Measurements from ENCODE around the gene CHRNA1. TPM values are rescaled to one million over a fixed set of nuclear protein-coding genes. Genes with fewer than 3 reads are reported as not detected.

Gene CHRNA1
- polyA plus RNA-seq, 1 of the 3 experiments (the other 2 are of a cell fraction) = 0.02 TPM

GRCh38 chr2:174771136-174771535 lies 6.9 kb upstream of the CHRNA1 start:
- Histone ChIP-seq H2AFZ (ENCODE audit: low read depth) (0 out of 2 replicates have a peak overlapping the region, but pooled peaks have one; percentile 89), H3K9me3 (no peaks in the 10 kb centered on the region), H4K20me1 (ENCODE audit: insufficient read depth) (no peaks in the 10 kb centered on the region), H3K9me2 (no peaks in the 10 kb centered on the region), H3K4me3 (ENCODE audit: low read depth in 2 of 2, low read length in 1 of 2) (no peak overlapping the region; a peak in 1 of 4 replicates), H3K4me2 (no peak overlapping the region), H3K27me3 (ENCODE audit: insufficient read depth) (no peaks in the 10 kb centered on the region), H3K4me1 (ENCODE audit: control insufficient read depth in 1 of 2, insufficient read depth in 2 of 2, low read depth in 1 of 2, low read length in 1 of 2) (peaks cover 0 to 20% of the 10 kb centered on the region in 2 experiments; a peak in 2 of 4 replicates), H3K9ac (no peak overlapping the region), H3K36me3 (replicated peaks in 1 of 2; ENCODE audit: control insufficient read depth in 1 of 2, insufficient read depth in 2 of 2, low read length in 1 of 2) (no peaks in the 10 kb centered on the region), H3K27ac (ENCODE audit: low read depth in 2 of 2, low read length in 1 of 2) (peak overlapping the region in 1 of 2 experiments; percentile 80; a peak in 2 of 4 replicates), H3F3A (replicated peaks; ENCODE audit: insufficient read depth) (no peaks in the 10 kb centered on the region), H3K79me2 (ENCODE audit: insufficient read depth) (no peaks in the 10 kb centered on the region)
- ChIA-PET CTCF (interaction anchor here (0.6 to 13.9 kb wide), 62 partner anchors 10 to 1316 kb away, joined by 3 to 316 read pairs (median 5); partner anchors contain the start of genes ATF2 and CHN1), POLR2A (interaction anchor here (0.6 to 2.2 kb wide), 3 partner anchors 107 to 234 kb away, joined by 3 to 14 read pairs (median 3); partner anchors contain the start of gene CHN1)
- 33% methylated on average over 3 of the region's 3 CpGs for WGBS (ENCODE audit: low lambda C conversion rate)
- peak; percentile 52 for DNase-seq
- no peak for TF ChIP-seq USF1 (IDR thresholded peaks at IDR 0.05; ENCODE audit: borderline replicate concordance, low read depth)
- TF ChIP-seq EP300 (IDR thresholded peaks at IDR 0.05; ENCODE audit: borderline replicate concordance in 1 of 2, low read depth in 1 of 2, low read length in 1 of 2) = peak in 1 of 2 experiments; percentile 91; a peak in 2 of 4 replicates
- TF ChIP-seq FOXJ3 (CRISPR knock-in tag; IDR thresholded peaks at IDR 0.05) = peak; percentile 66
- peak; percentile 26; the same call in 1 of the 2 replicates for TF ChIP-seq RCOR1 (IDR thresholded peaks at IDR 0.05; ENCODE audit: low read length)
- peak; percentile 23; the same call in 1 of the 2 replicates for TF ChIP-seq TCF12 (IDR thresholded peaks at IDR 0.05)
- TF ChIP-seq GATA2 (CRISPR knock-in tag; IDR thresholded peaks at IDR 0.05) = peak; percentile 93
- no peak for TF ChIP-seq ELF1 (IDR thresholded peaks at IDR 0.05)
- TF ChIP-seq JUND (IDR thresholded peaks at IDR 0.05) = no peak

DNA sequence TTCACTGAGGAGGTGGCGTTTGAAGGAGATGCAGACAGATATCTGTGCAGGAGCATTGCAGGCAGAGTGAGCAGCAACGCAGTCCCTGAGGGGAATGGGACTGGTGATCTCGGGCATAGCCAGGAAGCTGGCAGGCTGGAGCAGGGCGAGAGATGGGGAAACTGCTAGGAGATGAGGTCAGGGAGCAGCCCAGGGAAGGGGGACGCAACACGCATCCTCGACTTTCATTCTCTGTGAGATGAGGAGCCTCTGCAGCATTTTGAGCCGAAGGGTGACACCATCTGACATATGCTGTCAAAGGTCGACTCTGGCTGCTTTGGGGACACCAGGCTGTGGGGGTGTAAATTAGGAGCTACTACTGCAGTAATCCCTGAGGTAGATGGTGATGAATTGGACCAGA lies 4.3 kb upstream of the CHRNA1 start:
- TF ChIP-seq FOXM1 (IDR thresholded peaks at IDR 0.05; ENCODE audit: low read depth) (no peak), CHD2 (IDR thresholded peaks at IDR 0.05; ENCODE audit: low read length, partially characterized antibody) (no peak), POLR2AphosphoS5 (IDR thresholded peaks at IDR 0.05; ENCODE audit: low read depth, low read length) (no peak), TAF1 (IDR thresholded peaks at IDR 0.05; ENCODE audit: borderline replicate concordance, low read depth, low read length) (no peak), RXRA (IDR thresholded peaks at IDR 0.05; ENCODE audit: borderline replicate concordance, low read depth) (no peak), MEF2A (IDR thresholded peaks at IDR 0.05; ENCODE audit: borderline replicate concordance, low read depth) (no peak), RAD21 (IDR thresholded peaks at IDR 0.05; ENCODE audit: low read length) (no peak), MXI1 (IDR thresholded peaks at IDR 0.05; ENCODE audit: low read depth, low read length) (no peak), GATA2 (CRISPR knock-in tag; IDR thresholded peaks at IDR 0.05) (no peak), JUND (IDR thresholded peaks at IDR 0.05) (no peak), RCOR1 (IDR thresholded peaks at IDR 0.05; ENCODE audit: low read length) (no peak)
- TF ChIP-seq, protein P1, sequence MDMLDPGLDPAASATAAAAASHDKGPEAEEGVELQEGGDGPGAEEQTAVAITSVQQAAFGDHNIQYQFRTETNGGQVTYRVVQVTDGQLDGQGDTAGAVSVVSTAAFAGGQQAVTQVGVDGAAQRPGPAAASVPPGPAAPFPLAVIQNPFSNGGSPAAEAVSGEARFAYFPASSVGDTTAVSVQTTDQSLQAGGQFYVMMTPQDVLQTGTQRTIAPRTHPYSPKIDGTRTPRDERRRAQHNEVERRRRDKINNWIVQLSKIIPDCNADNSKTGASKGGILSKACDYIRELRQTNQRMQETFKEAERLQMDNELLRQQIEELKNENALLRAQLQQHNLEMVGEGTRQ (IDR thresholded peaks at IDR 0.05; ENCODE audit: borderline replicate concordance, low read depth, low read length) = no peak
- TF ChIP-seq, protein P2, sequence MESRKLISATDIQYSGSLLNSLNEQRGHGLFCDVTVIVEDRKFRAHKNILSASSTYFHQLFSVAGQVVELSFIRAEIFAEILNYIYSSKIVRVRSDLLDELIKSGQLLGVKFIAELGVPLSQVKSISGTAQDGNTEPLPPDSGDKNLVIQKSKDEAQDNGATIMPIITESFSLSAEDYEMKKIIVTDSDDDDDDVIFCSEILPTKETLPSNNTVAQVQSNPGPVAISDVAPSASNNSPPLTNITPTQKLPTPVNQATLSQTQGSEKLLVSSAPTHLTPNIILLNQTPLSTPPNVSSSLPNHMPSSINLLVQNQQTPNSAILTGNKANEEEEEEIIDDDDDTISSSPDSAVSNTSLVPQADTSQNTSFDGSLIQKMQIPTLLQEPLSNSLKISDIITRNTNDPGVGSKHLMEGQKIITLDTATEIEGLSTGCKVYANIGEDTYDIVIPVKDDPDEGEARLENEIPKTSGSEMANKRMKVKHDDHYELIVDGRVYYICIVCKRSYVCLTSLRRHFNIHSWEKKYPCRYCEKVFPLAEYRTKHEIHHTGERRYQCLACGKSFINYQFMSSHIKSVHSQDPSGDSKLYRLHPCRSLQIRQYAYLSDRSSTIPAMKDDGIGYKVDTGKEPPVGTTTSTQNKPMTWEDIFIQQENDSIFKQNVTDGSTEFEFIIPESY (IDR thresholded peaks at IDR 0.05; ENCODE audit: borderline replicate concordance, low read depth) = no peak
- no peak overlapping the region for H3K4me3 ChIP-seq (ENCODE audit: low read depth in 2 of 2, low read length in 1 of 2)
- no peaks in the 10 kb centered on the region for H3K79me2 ChIP-seq (ENCODE audit: insufficient read depth)
- H3K9me3 ChIP-seq = no peaks in the 10 kb centered on the region
- H3F3A ChIP-seq (replicated peaks; ENCODE audit: insufficient read depth) = no peaks in the 10 kb centered on the region
- H3K27me3 ChIP-seq (ENCODE audit: insufficient read depth) = no peaks in the 10 kb centered on the region
- H3K36me3 ChIP-seq (replicated peaks in 1 of 2; ENCODE audit: control insufficient read depth in 1 of 2, insufficient read depth in 2 of 2, low read length in 1 of 2) = no peaks in the 10 kb centered on the region
- WGBS (ENCODE audit: low lambda C conversion rate) = 90% methylated on average over 9 of the region's 9 CpGs
- peaks cover 0 to 27% of the 10 kb centered on the region in 2 experiments; a peak in 2 of 4 replicates for H3K4me1 ChIP-seq (ENCODE audit: control insufficient read depth in 1 of 2, insufficient read depth in 2 of 2, low read depth in 1 of 2, low read length in 1 of 2)
- no peak for DNase-seq
- no peak overlapping the region for H3K27ac ChIP-seq (ENCODE audit: low read depth in 2 of 2, low read length in 1 of 2)
- POLR2A ChIA-PET = no interaction called here
- no peak overlapping the region for H3K4me2 ChIP-seq
- no peak overlapping the region for H3K9ac ChIP-seq
- CTCF ChIA-PET = interaction anchor here (1.1 to 13.9 kb wide), 2 partner anchors 109 to 220 kb away, joined by 3 to 316 read pairs; no protein-coding TSS in a partner anchor
- H2AFZ ChIP-seq (ENCODE audit: low read depth) = no peak overlapping the region
- H4K20me1 ChIP-seq (ENCODE audit: insufficient read depth) = no peaks in the 10 kb centered on the region
- H3K9me2 ChIP-seq = no peaks in the 10 kb centered on the region
